Neural cell (in vitro differentiated cells): Measurements from ENCODE around the gene VCP. TPM values are rescaled to one million over a fixed set of nuclear protein-coding genes. Genes with fewer than 3 reads are reported as not detected.

Source experiments
- H2AFZ ChIP-seq: fragments of 200-600, 300-800 bp; sonication (generic), shearing (Covaris generic); 2 replicates; pipeline ENCODE4 v1.6.0; 2014; ENCODE audit warnings: low read depth, mild to moderate bottlenecking, antibody characterized with exemption, low read length, moderate library complexity
- H3F3A ChIP-seq: fragments of 200-600 bp; shearing (Covaris generic); 2 replicates; pipeline ENCODE4 v1.6.1; 2016; ENCODE audit warnings: mild to moderate bottlenecking, moderate library complexity, mixed read lengths, antibody characterized with exemption, low read length; ENCODE audit not compliant: insufficient read depth, poor library complexity, severe bottlenecking
- H3K27ac ChIP-seq: fragments of 200-600, 300-800 bp; sonication (generic), shearing (Covaris generic); 2 replicates; pipeline ENCODE4 v1.5.1; 2014; ENCODE audit warnings: mild to moderate bottlenecking, low read length, moderate library complexity
- H3K27me3 ChIP-seq: fragments of 300-800, 200-600 bp; sonication (generic), shearing (Covaris generic); 2 replicates; pipeline ENCODE4 v1.6.0; 2014; ENCODE audit warnings: mild to moderate bottlenecking, low read depth, low read length, moderate library complexity; ENCODE audit not compliant: insufficient read depth
- H3K36me3 ChIP-seq: fragments of 300-800, 200-600 bp; sonication (generic), shearing (Covaris generic); 2 replicates; pipeline ENCODE4 v1.5.1; 2014; ENCODE audit warnings: mild to moderate bottlenecking, antibody characterized with exemption, low read length, moderate library complexity; ENCODE audit not compliant: insufficient read depth
- H3K4me2 ChIP-seq: fragments of 300-800, 200-600 bp; sonication (generic), shearing (Covaris generic); 2 replicates; pipeline ENCODE4 v1.6.0; 2014; ENCODE audit warnings: mild to moderate bottlenecking, low read length
- H3K4me3 ChIP-seq: fragments of 300-800, 200-600 bp; sonication (generic), shearing (Covaris generic); 2 replicates; pipeline ENCODE4 v1.5.1; 2014; ENCODE audit warnings: mild to moderate bottlenecking, low read length, moderate library complexity
- H3K79me2 ChIP-seq: fragments of 200-600 bp; shearing (Covaris generic); replicated peaks from 2 replicates; pipeline ENCODE4 v1.6.0; 2014; ENCODE audit warnings: mild to moderate bottlenecking, low read length, moderate library complexity; ENCODE audit not compliant: insufficient read depth
- H3K9ac ChIP-seq: fragments of 300-800, 200-600 bp; sonication (generic), shearing (Covaris generic); 2 replicates; pipeline ENCODE4 v1.6.1; 2016; ENCODE audit warnings: mild to moderate bottlenecking, low read length, mixed read lengths
- H3K9me2 ChIP-seq: fragments of 200-600 bp; shearing (Covaris generic); 2 replicates; pipeline ENCODE4 v1.6.1; 2016; ENCODE audit warnings: mild to moderate bottlenecking, low read length, mixed read lengths; ENCODE audit not compliant: insufficient read depth
- H3K9me3 ChIP-seq: fragments of 200-600, 300-800 bp; sonication (generic), shearing (Covaris generic); 2 replicates; pipeline ENCODE4 v1.6.1; 2016; ENCODE audit warnings: mild to moderate bottlenecking, mixed run types, low read length, moderate library complexity, mixed read lengths
- H4K20me1 ChIP-seq: fragments of 200-600 bp; shearing (Covaris generic); 2 replicates; pipeline ENCODE4 v1.6.1; 2016; ENCODE audit warnings: mild to moderate bottlenecking, mixed run types; ENCODE audit not compliant: insufficient read depth
- CTCF ChIP-seq: fragments of 450-650 bp; IDR thresholded peaks from 2 replicates; pipeline ENCODE4 v1.5.1; 2014; ENCODE audit warnings: antibody characterized with exemption, mild to moderate bottlenecking, moderate library complexity; ENCODE audit not compliant: poor library complexity, severe bottlenecking
- EP300 ChIP-seq: fragments of 450-650 bp; conservative IDR thresholded peaks from 2 replicates; pipeline ENCODE4 v1.6.1; 2014; ENCODE audit warnings: antibody characterized with exemption, mild to moderate bottlenecking, moderate library complexity; ENCODE audit not compliant: poor library complexity, severe bottlenecking
- EZH2 ChIP-seq: fragments of 200-600, 300-800 bp; shearing (Covaris generic), sonication (generic); IDR thresholded peaks from 2 replicates; pipeline ENCODE4 v1.6.1; 2014; ENCODE audit warnings: antibody characterized with exemption, low read length, borderline replicate concordance, mild to moderate bottlenecking; ENCODE audit not compliant: insufficient read depth, poor library complexity, severe bottlenecking
- MXI1 ChIP-seq: fragments of 450-650 bp; conservative IDR thresholded peaks from 2 replicates; pipeline ENCODE4 v1.6.1; 2014; ENCODE audit warnings: antibody characterized with exemption, mild to moderate bottlenecking; ENCODE audit not compliant: poor library complexity, severe bottlenecking
- POLR2AphosphoS5 ChIP-seq: IDR thresholded peaks from 2 replicates; pipeline ENCODE4 v1.6.1; 2012
- RAD21 ChIP-seq: fragments of 450-650 bp; conservative IDR thresholded peaks from 2 replicates; pipeline ENCODE4 v1.6.1; 2014; ENCODE audit warnings: antibody characterized with exemption, mild to moderate bottlenecking, moderate library complexity
- REST ChIP-seq: IDR thresholded peaks from 2 replicates; pipeline ENCODE4 v1.6.1; 2012; ENCODE audit warnings: borderline replicate concordance
- SMC3 ChIP-seq: fragments of 450-650 bp; conservative IDR thresholded peaks from 2 replicates; pipeline ENCODE4 v1.6.1; 2014; ENCODE audit warnings: antibody characterized with exemption, mild to moderate bottlenecking, moderate library complexity; ENCODE audit not compliant: poor library complexity
- TAF1 ChIP-seq: IDR thresholded peaks from 2 replicates; pipeline ENCODE4 v1.6.1; 2012; ENCODE audit warnings: low read depth
- polyA plus RNA-seq: library from polyadenylated mRNA; depleted of rRNA; stranded (reverse); fragments of >200 nt; gene quantifications from 2 replicates; pipeline ENCODE4 v1.2.3, GENCODE V29; 2014

The VCP gene
- polyA plus RNA-seq, 1 donor from 2014 or later, result 139 TPM

- H3F3A ChIP-seq, result no peaks in the 10 kb centered on the region
- H3K36me3 ChIP-seq, result no peaks in the 10 kb centered on the region
- H4K20me1 ChIP-seq, result no peaks in the 10 kb centered on the region
- H3K4me2 ChIP-seq, result no peak overlapping the region
- no peak overlapping the region for H2AFZ ChIP-seq
- no peak overlapping the region for H3K27ac ChIP-seq
- no peak overlapping the region for H3K4me3 ChIP-seq
- no peaks in the 10 kb centered on the region for H3K27me3 ChIP-seq
- no peaks in the 10 kb centered on the region for H3K9me3 ChIP-seq
- no peak overlapping the region for H3K9ac ChIP-seq
- no peaks in the 10 kb centered on the region for H3K9me2 ChIP-seq
- H3K79me2 ChIP-seq, result no peaks in the 10 kb centered on the region
- TF ChIP-seq MXI1 (no peak), TAF1 (no peak), REST (no peak), SMC3 (no peak), CTCF (no peak), EP300 (no peak), POLR2AphosphoS5 (no peak), EZH2 (no peak), RAD21 (no peak)
These were observed 23.9 kb downstream of the VCP start for GRCh38 chr9:35048511-35048910.

- Histone ChIP-seq H3F3A (no peaks in the 10 kb centered on the region), H3K4me2 (no peak overlapping the region), H3K27me3 (no peaks in the 10 kb centered on the region), H3K9ac (no peak overlapping the region), H3K9me2 (no peaks in the 10 kb centered on the region), H3K9me3 (no peaks in the 10 kb centered on the region), H3K79me2 (no peaks in the 10 kb centered on the region), H3K36me3 (no peaks in the 10 kb centered on the region), H4K20me1 (no peaks in the 10 kb centered on the region), H2AFZ (no peak overlapping the region), H3K4me3 (no peak overlapping the region), H3K27ac (no peak overlapping the region)
- TF ChIP-seq RAD21 (no peak), TAF1 (no peak), MXI1 (no peak), SMC3 (no peak), REST (no peak), CTCF (no peak)
These were observed 28.4 kb downstream of the VCP start for GRCh38 chr9:35044071-35044470.
